Testis (tissue), 3 donors: ENCODE results near the gene TCN2. TPM values are rescaled to one million over a fixed set of nuclear protein-coding genes. Genes with fewer than 3 reads are reported as not detected.

ENCODE experiments used
- DNase-seq: peaks from one replicate; pipeline ENCODE4 v3.0.0-alpha.2; 2019
- H3K27ac ChIP-seq, 2 donors: fragments of 200-600 bp; sonication (generic); one replicate each; pipeline ENCODE4 v1.5.1; 2019
- H3K27me3 ChIP-seq: fragments of 200-600 bp; sonication (generic); one replicate; pipeline ENCODE4 v1.5.1; 2019
- H3K36me3 ChIP-seq: fragments of 200-600 bp; sonication (generic); one replicate; pipeline ENCODE4 v1.5.1; 2017; ENCODE audit warnings: low read depth; ENCODE audit errors: missing control alignments
- H3K4me1 ChIP-seq: fragments of 200-600 bp; sonication (generic); one replicate; pipeline ENCODE4 v1.5.1; 2019
- H3K4me3 ChIP-seq, 2 donors: fragments of 200-600 bp; sonication (generic); one replicate each; pipeline ENCODE4 v1.5.1; 2017 to 2019
- H3K9me3 ChIP-seq: fragments of 200-600 bp; sonication (generic); one replicate; pipeline ENCODE4 v1.5.1; 2017
- CTCF ChIP-seq, 3 experiments: fragments of 450-650 bp in 2 of 3; fragments of 200-600 bp in 1 of 3; sonication (generic) in 1 of 3; IDR thresholded peaks; one replicate each; pipeline ENCODE4 v1.5.1; 2016 to 2019; ENCODE audit warnings: antibody characterized with exemption in 3 of 3, mild to moderate bottlenecking in 2 of 3, moderate library complexity in 1 of 3
- POLR2A ChIP-seq: fragments of 450-650 bp; IDR thresholded peaks from one replicate; pipeline ENCODE4 v1.6.1; 2017; ENCODE audit warnings: antibody characterized with exemption, mild to moderate bottlenecking, moderate library complexity
- WGBS, 2 donors: methylation state at CpG; one replicate each; pipeline ENCODE4 v1.1.5; 2018; 5-methylcytosine and 5-hydroxymethylcytosine counted together
- intact Hi-C: fragments of 100-400 bp; cut with DNase I; formaldehyde crosslinking; loops from one replicate; pipeline ENCODE4 v1.15.1; 2023; ENCODE audit warnings: low total_unique reads
- polyA plus RNA-seq: library from polyadenylated mRNA; stranded (reverse); fragments of 350-450 nt; fragmentation: Illumina TruSeq; extraction: RNeasy Lipid Tissue Mini Kit (QIAGEN cat#74804); gene quantifications from one replicate; pipeline ENCODE4 v1.2.3, GENCODE V29; 2014; ENCODE audit warnings: low read depth, low replicate concordance; ENCODE audit not compliant: insufficient read depth
- total RNA-seq, 2 donors: library from RNA; depleted of rRNA; stranded (reverse); fragments of >200 nt; gene quantifications; one replicate each; pipeline ENCODE4 v1.2.3, GENCODE V29; 2016

Gene TCN2
- total and polyA plus RNA-seq, 3 donors from 2014 or later, result 30.5 to 40.7 (median 40.6) TPM

DNA sequence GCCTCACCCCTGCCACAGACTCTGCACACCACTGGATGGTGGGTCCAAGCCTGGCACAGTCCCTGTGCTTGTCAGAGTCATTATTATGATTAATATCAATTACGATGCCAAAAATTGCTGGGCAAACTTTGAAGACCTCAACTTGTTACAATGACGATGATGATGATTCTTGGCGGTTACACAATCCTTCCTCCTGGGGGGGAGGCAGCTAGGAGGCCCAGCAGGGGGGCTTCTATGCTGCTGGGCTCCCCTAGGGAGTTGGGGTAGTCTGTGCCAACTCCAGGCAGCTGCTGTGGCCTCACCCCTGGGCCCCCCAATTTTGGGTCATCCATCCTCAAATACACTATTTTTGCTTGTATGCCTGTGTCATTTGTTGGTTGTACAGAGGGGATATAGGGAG lies 40.6 kb downstream of the TCN2 start:
- 77 to 88% methylated on average over 3 of the region's 3 CpGs for WGBS, 2 donors
- no peak overlapping the region for H3K4me3 ChIP-seq
- intact Hi-C loops, result no loop called here
- no peaks in the 10 kb centered on the region for H3K27me3 ChIP-seq
- DNase-seq, result no peak
- no peaks in the 10 kb centered on the region for H3K9me3 ChIP-seq
- H3K4me1 ChIP-seq, result no peaks in the 10 kb centered on the region
- no peaks in the 10 kb centered on the region for H3K36me3 ChIP-seq
- H3K27ac ChIP-seq, result no peak overlapping the region
- no peak for TF ChIP-seq POLR2A
- TF ChIP-seq CTCF (IDR thresholded peaks at IDR 0.05), result no peak

DNA sequence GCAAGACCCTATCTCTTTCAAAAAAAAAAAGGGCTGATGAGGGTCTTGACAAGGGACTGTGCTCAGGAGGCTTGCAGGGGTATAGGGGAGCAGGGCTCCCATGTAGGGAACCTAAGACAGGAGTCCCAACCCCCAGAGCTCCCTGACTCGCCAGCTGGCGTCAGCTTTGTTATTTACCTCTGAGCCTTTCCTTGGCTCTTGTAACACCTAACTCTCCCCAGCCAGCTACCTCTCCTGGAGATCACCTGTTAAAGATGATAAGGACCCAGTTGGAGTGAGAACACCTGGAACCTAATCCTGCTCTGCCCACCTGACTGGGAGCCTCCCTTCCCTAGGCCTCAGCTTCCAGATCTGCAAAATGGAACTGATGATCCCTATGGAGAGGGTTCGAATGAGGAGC lies 41.9 kb downstream of the TCN2 start:
- no peak overlapping the region for H3K27ac ChIP-seq

DNA sequence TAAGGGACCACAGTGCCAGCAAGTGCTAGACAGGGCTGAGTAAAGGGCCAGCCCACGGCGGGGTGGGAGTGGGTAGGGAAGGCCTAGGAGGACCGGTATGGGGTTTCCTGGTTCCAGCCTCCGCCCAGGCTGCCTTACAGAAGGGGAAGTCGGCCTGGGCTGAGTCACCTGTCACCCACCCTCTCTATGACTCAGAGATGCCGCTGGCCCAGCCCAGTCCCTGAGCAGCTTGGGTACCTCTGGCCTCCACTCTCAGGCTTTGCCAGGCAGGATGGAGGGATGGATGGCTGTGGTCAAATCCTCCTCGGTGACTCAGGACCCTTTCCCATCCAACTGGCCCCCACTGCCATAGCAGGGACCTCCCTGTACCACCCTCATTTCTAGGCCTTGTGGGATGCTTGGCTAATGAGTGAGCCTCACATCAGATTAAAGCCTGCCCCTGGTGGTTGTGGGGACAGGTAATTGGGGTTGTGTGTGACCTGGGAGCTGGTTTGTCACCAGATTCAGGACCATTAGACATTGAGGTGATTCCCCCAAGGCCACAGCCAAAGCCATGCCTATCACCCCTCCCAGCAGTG lies 42.5 kb downstream of the TCN2 start:
- no peaks in the 10 kb centered on the region for H3K4me1 ChIP-seq
- WGBS, 2 donors, result 80 to 84% methylated on average over 1 to 7 of the region's 7 CpGs
- H3K27ac ChIP-seq, result no peak overlapping the region
- no peaks in the 10 kb centered on the region for H3K9me3 ChIP-seq
- H3K4me3 ChIP-seq, result no peak overlapping the region
- H3K36me3 ChIP-seq, result no peaks in the 10 kb centered on the region
- no peaks in the 10 kb centered on the region for H3K27me3 ChIP-seq
- DNase-seq, result no peak
- TF ChIP-seq CTCF (IDR thresholded peaks at IDR 0.05) (no peak), POLR2A (no peak)
- intact Hi-C loops, result no loop called here

More for the DNA sequence above, 41.9 kb downstream of the TCN2 start:
- intact Hi-C loops, result no loop called here
- Histone ChIP-seq H3K27me3 (no peaks in the 10 kb centered on the region), H3K9me3 (no peaks in the 10 kb centered on the region), H3K4me1 (no peaks in the 10 kb centered on the region), H3K36me3 (no peaks in the 10 kb centered on the region), H3K4me3 (no peak overlapping the region)
- WGBS, 2 donors, result 95 to 96% methylated on average over 3 of the region's 3 CpGs
- no peak for DNase-seq
- TF ChIP-seq POLR2A, result no peak
- no peak for TF ChIP-seq CTCF (IDR thresholded peaks at IDR 0.05)

DNA sequence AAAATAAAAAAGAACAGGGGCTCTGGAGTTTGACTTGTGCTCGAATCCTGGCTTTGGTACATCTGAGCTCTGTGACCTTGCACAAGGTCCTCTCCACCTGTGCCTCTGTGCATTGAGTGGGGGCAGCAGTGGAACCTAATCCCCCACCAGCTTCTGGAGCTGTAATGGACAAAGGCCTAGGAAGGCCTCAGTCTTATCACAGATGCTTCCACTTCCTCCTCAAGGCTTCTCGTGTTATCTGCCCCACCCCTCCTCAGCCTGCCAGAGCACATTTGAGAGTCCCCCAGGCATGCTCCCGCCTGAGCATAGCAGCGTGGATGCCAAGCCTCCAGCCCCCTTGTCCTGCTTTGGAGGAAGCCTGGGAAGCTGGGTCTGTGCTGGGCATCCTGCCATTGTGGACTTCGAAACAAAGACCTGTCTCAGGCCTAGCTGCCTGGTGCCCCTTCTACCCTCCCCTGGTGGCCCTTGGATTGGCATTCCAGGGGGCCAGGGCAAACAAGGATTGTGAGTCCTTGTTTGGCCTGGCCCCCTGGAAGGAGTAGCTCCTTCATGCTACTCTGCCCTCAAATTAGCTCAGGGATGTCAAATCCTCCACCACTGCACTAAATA lies 43.6 kb downstream of the TCN2 start:
- intact Hi-C loops, result no loop called here
- WGBS, 2 donors, result 76 to 82% methylated on average over 5 of the region's 5 CpGs
- Histone ChIP-seq H3K27me3 (no peaks in the 10 kb centered on the region), H3K9me3 (no peaks in the 10 kb centered on the region), H3K4me1 (no peaks in the 10 kb centered on the region), H3K36me3 (no peaks in the 10 kb centered on the region), H3K27ac (no peak overlapping the region), H3K4me3 (no peak overlapping the region)
- TF ChIP-seq CTCF (IDR thresholded peaks at IDR 0.05) (no peak), POLR2A (no peak)
- DNase-seq, result no peak

GRCh38 chr22:30652852-30653251 lies 45.9 kb downstream of the TCN2 start:
- no peaks in the 10 kb centered on the region for H3K4me1 ChIP-seq
- H3K36me3 ChIP-seq, result no peaks in the 10 kb centered on the region
- no peak overlapping the region for H3K27ac ChIP-seq
- no peak for TF ChIP-seq POLR2A
- TF ChIP-seq CTCF (IDR thresholded peaks at IDR 0.05), result no peak
- DNase-seq, result no peak
- intact Hi-C loops, result no loop called here
- H3K4me3 ChIP-seq, result no peak overlapping the region
- H3K9me3 ChIP-seq, result no peaks in the 10 kb centered on the region
- no peaks in the 10 kb centered on the region for H3K27me3 ChIP-seq
- WGBS, 2 donors, result 74 to 88% methylated on average over 2 of the region's 2 CpGs
